AG10803 (cell line): ENCODE results near the gene RGS7.
"Not testable (repeated sequence)": the region's sequence is repeated elsewhere in the genome, so short reads cannot be mapped to it uniquely, and the experiment has no call there.

Source experiments
- DNase-seq: peaks from one replicate; pipeline ENCODE4 v3.0.0; 2010; ENCODE audit warnings: low read depth
- H3K4me3 ChIP-seq: 2 replicates; pipeline ENCODE4 v1.5.1; 2011; ENCODE audit warnings: mild to moderate bottlenecking, low read length, control low read depth
- CTCF ChIP-seq: conservative IDR thresholded peaks from 2 replicates; pipeline ENCODE4 v1.5.1; 2011; ENCODE audit warnings: mild to moderate bottlenecking, low read length, control low read depth, inconsistent platforms

The RGS7 gene

DNA sequence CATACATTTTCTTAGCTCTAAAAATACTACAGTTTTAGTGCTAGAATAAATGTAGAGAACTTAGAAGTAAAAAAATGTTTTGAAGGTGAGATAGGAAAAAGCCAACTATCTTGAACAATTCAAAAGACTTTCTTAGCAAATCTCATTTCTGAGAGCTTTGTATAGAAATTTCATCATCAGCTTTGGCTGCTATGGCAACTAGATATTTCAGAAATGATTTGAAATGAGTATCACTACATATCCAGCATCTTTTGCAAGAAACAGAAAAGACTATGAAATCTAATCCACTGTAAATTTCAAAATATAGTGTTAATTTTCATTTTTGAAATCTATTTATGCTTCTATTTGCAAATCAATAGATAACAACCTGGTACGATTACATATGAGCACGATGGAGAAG is 57.7 kb downstream of the RGS7 start:
- DNase-seq, result no peak
- TF ChIP-seq CTCF, result no peak
- H3K4me3 ChIP-seq, result no peak overlapping the region

DNA sequence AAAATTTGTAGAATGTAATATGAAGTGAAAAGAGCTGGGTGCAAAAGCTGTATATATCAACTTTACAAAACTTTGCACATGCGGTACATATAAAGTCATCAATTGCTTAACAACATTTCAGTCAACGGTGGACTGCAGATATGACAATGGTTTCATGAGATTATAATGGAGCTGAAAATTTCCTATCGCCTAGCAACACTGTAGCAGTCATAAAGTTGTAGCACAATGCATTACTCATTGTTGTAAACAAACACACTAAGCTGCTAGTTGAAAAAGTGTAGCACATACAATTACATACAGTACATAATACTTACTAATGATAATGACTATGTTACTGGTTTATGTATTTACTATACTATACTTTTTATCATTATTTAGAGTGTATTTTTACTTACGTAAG is 64.0 kb downstream of the RGS7 start:
- no peak for DNase-seq
- TF ChIP-seq CTCF, result no peak
- no peak overlapping the region for H3K4me3 ChIP-seq

- not testable (repeated sequence) for DNase-seq, H3K4me3 ChIP-seq
Observed at GRCh38 chr1:241291548-241291947, 65.5 kb downstream of the RGS7 start.

GRCh38 chr1:241286486-241286885 is 70.5 kb downstream of the RGS7 start:
- TF ChIP-seq CTCF, result no peak
- H3K4me3 ChIP-seq, result no peak overlapping the region
- DNase-seq, result no peak

GRCh38 chr1:241276391-241276790 is 80.6 kb downstream of the RGS7 start:
- no peak for TF ChIP-seq CTCF
- no peak overlapping the region for H3K4me3 ChIP-seq
- no peak for DNase-seq

- no peak for DNase-seq
- no peak for TF ChIP-seq CTCF
Observed at GRCh38 chr1:241275981-241276380, 81.0 kb downstream of the RGS7 start.

DNA sequence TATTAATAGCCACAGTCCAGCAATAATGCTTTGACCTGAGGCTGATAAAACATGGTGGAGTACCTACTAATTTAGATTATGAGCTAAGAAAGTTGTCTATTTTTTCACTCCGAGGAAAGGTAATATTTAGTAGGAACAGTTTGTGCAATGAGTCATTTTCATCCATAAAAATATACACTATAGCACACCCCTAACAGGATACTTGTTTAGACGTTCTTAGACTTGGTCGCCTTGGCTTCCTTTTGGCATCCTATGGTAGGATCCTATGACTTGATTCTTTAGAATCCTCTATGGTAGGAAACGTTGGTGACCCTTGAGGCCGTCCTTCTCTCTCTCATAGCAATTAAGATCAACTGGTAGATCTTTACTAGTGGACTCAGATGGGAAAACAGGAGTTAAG is 81.8 kb downstream of the RGS7 start:
- no peak overlapping the region for H3K4me3 ChIP-seq
- no peak for TF ChIP-seq CTCF
- no peak for DNase-seq

More at GRCh38 chr1:241275981-241276380, 81.0 kb downstream of the RGS7 start:
- no peak overlapping the region for H3K4me3 ChIP-seq

GRCh38 chr1:241274693-241275092 is 82.3 kb downstream of the RGS7 start:
- no peak overlapping the region for H3K4me3 ChIP-seq
- no peak for DNase-seq
- TF ChIP-seq CTCF, result no peak
